HG02973 (cell line): Measurements from ENCODE around the gene SOST.

Source experiments
- ATAC-seq: cut with Tn5 transposase; IDR thresholded peaks from one replicate; pipeline ENCODE4 v1.9.1; 2021; ENCODE audit warnings: moderate library complexity; ENCODE audit not compliant: unreplicated experiment

The SOST gene

GRCh38 chr17:43745541-43745940 is 13.1 kb downstream of the SOST start:
- ATAC-seq: no peak

- ATAC-seq: no peak
Observed at GRCh38 chr17:43741636-43742035, 17.0 kb downstream of the SOST start.

- no peak for ATAC-seq
Observed at GRCh38 chr17:43740541-43740940, 18.1 kb downstream of the SOST start.

GRCh38 chr17:43737722-43738121 is 20.9 kb downstream of the SOST start:
- no peak for ATAC-seq

- no peak for ATAC-seq
Observed at GRCh38 chr17:43736389-43736788, 22.2 kb downstream of the SOST start.

- ATAC-seq: no peak
Observed at GRCh38 chr17:43734376-43734775, 24.2 kb downstream of the SOST start.

GRCh38 chr17:43733956-43734355 is 24.6 kb downstream of the SOST start:
- no peak for ATAC-seq

GRCh38 chr17:43732958-43733357 is 25.6 kb downstream of the SOST start:
- ATAC-seq: no peak

GRCh38 chr17:43728081-43728480 is 30.5 kb downstream of the SOST start:
- no peak for ATAC-seq

- no peak for ATAC-seq
Observed at GRCh38 chr17:43723697-43724359, 34.8 kb downstream of the SOST start.

- no peak for ATAC-seq
Observed at GRCh38 chr17:43722870-43723665, 35.5 kb downstream of the SOST start.

GRCh38 chr17:43722269-43722619 is 36.3 kb downstream of the SOST start:
- no peak for ATAC-seq

- ATAC-seq: no peak
Observed at GRCh38 chr17:43721537-43722268, 36.9 kb downstream of the SOST start.

GRCh38 chr17:43720311-43721060 is 38.1 kb downstream of the SOST start:
- ATAC-seq: no peak

GRCh38 chr17:43719578-43719977 is 39.0 kb downstream of the SOST start:
- ATAC-seq: no peak

GRCh38 chr17:43718544-43718943 is 40.0 kb downstream of the SOST start:
- no peak for ATAC-seq

- no peak for ATAC-seq
Observed at GRCh38 chr17:43717913-43718312, 40.7 kb downstream of the SOST start.

GRCh38 chr17:43714465-43715149 is 44.0 kb downstream of the SOST start:
- ATAC-seq: no peak

GRCh38 chr17:43713494-43714162 is 45.0 kb downstream of the SOST start:
- no peak for ATAC-seq

- ATAC-seq: no peak
Observed at GRCh38 chr17:43712397-43712796, 46.2 kb downstream of the SOST start.
